SK-N-SH (cell line): Measurements from ENCODE around the gene TMEM140. TPM values are rescaled to one million over a fixed set of nuclear protein-coding genes. Genes with fewer than 3 reads are reported as not detected.

Source experiments
- CTCF ChIA-PET: fragments of 300-600, 350-600 bp; formaldehyde crosslinking; extraction: SDS; loops from one replicate; lab custom pipeline; 2021; lab: Yijun Ruan, JAX
- POLR2A ChIA-PET: fragments of 350-600 bp; sonication (Branson Sonifier 250); formaldehyde crosslinking; extraction: SDS; loops from one replicate; lab custom pipeline; 2020; ENCODE audit warnings: antibody characterized with exemption, inconsistent platforms; lab: Yijun Ruan, JAX
- DNase-seq: peaks from one replicate; pipeline ENCODE4 v3.0.0; 2012
- H2AFZ ChIP-seq: fragments of 200-600 bp; sonication (generic); 2 replicates; pipeline ENCODE4 v1.8.1; 2016; ENCODE audit warnings: antibody characterized with exemption, mild to moderate bottlenecking, low read depth
- H3F3A ChIP-seq: fragments of 200-600 bp; sonication (generic); replicated peaks from 2 replicates; pipeline ENCODE3; 2016; ENCODE audit warnings: antibody characterized with exemption, mild to moderate bottlenecking; ENCODE audit not compliant: insufficient read depth
- H3K27ac ChIP-seq, 2 experiments: fragments of 200-500 bp in 1 of 2; fragments of 200-600 bp in 1 of 2; sonication (Bioruptor generic) in 1 of 2; sonication (generic), shearing (Covaris generic) in 1 of 2; 2 replicates each; pipeline versions ENCODE4 v1.5.1 to v1.6.1; 2014 to 2016; ENCODE audit warnings: low read depth in 2 of 2, inconsistent platforms in 1 of 2, low read length in 1 of 2, mild to moderate bottlenecking in 1 of 2, mixed read lengths in 1 of 2
- H3K27me3 ChIP-seq: fragments of 200-600 bp; sonication (generic), shearing (Covaris generic); 2 replicates; pipeline ENCODE4 v1.6.1; 2016; ENCODE audit warnings: mixed run types; ENCODE audit not compliant: insufficient read depth
- H3K36me3 ChIP-seq, 2 experiments: fragments of 200-500 bp in 1 of 2; fragments of 200-600 bp in 1 of 2; sonication (Bioruptor generic) in 1 of 2; sonication (generic) in 1 of 2; replicated peaks in 1 of 2; 2 replicates each; pipeline versions ENCODE3 to v1.5.1; 2014 to 2016; ENCODE audit warnings: low read length in 1 of 2, mild to moderate bottlenecking in 1 of 2; ENCODE audit not compliant: insufficient read depth in 2 of 2, control insufficient read depth in 1 of 2
- H3K4me1 ChIP-seq, 2 experiments: fragments of 200-500 bp in 1 of 2; fragments of 200-600 bp in 1 of 2; sonication (Bioruptor generic) in 1 of 2; sonication (generic), shearing (Covaris generic) in 1 of 2; 2 replicates each; pipeline versions ENCODE4 v1.5.1 to v1.6.1; 2014 to 2016; ENCODE audit warnings: low read depth in 1 of 2, low read length in 1 of 2, mixed run types in 1 of 2; ENCODE audit not compliant: insufficient read depth in 2 of 2, control insufficient read depth in 1 of 2
- H3K4me2 ChIP-seq: fragments of 200-600 bp; sonication (generic), shearing (Covaris generic); 2 replicates; pipeline ENCODE4 v1.6.1; 2017; ENCODE audit warnings: mixed run types
- H3K4me3 ChIP-seq, 2 experiments: fragments of 200-500 bp in 1 of 2; fragments of 200-600 bp in 1 of 2; sonication (Bioruptor generic) in 1 of 2; sonication (generic), shearing (Covaris generic) in 1 of 2; 2 replicates each; pipeline versions ENCODE4 v1.5.1 to v1.8.1; 2014 to 2016; ENCODE audit warnings: low read depth in 2 of 2, inconsistent platforms in 1 of 2, low read length in 1 of 2, mild to moderate bottlenecking in 1 of 2, mixed read lengths in 1 of 2, moderate library complexity in 1 of 2
- H3K79me2 ChIP-seq: fragments of 200-600 bp; sonication (generic); 2 replicates; pipeline ENCODE4 v1.8.1; 2017; ENCODE audit warnings: mild to moderate bottlenecking; ENCODE audit not compliant: insufficient read depth
- H3K9ac ChIP-seq: fragments of 200-600 bp; sonication (generic); 2 replicates; pipeline ENCODE4 v1.6.1; 2017; ENCODE audit warnings: mixed run types
- H3K9me2 ChIP-seq: fragments of 200-600 bp; sonication (generic); 2 replicates; pipeline ENCODE4 v1.6.1; 2017; ENCODE audit warnings: mixed run types
- H3K9me3 ChIP-seq: fragments of 200-600 bp; sonication (generic); 2 replicates; pipeline ENCODE4 v1.6.1; 2017; ENCODE audit warnings: mixed run types, mild to moderate bottlenecking, moderate library complexity
- H4K20me1 ChIP-seq: fragments of 200-600 bp; sonication (generic); 2 replicates; pipeline ENCODE4 v1.6.1; 2017; ENCODE audit warnings: mild to moderate bottlenecking, mixed run types; ENCODE audit not compliant: insufficient read depth
- CTCF ChIP-seq: fragments of 200-600 bp; sonication (generic); IDR thresholded peaks from 2 replicates; pipeline ENCODE4 v1.6.1; 2017; ENCODE audit warnings: antibody characterized with exemption, mild to moderate bottlenecking, moderate library complexity
- FOXJ3 ChIP-seq: sonication (generic); formaldehyde crosslinking; IDR thresholded peaks from 2 replicates; pipeline ENCODE4 v1.5.1; 2020; ENCODE audit warnings: mild to moderate bottlenecking, missing genetic modification reagents
- FOXM1 ChIP-seq: IDR thresholded peaks from 2 replicates; pipeline ENCODE4 v1.4.0; 2012; ENCODE audit warnings: low read depth, mild to moderate bottlenecking
- GABPA ChIP-seq: IDR thresholded peaks from 2 replicates; pipeline ENCODE4 v1.4.0; 2012; ENCODE audit warnings: low read depth, mild to moderate bottlenecking
- IRF3 ChIP-seq: fragments of 150-350 bp; IDR thresholded peaks from 2 replicates; pipeline ENCODE4 v1.6.1; 2016; ENCODE audit warnings: mild to moderate bottlenecking, low read depth, low read length
- MAX ChIP-seq: IDR thresholded peaks from 2 replicates; pipeline ENCODE4 v1.4.0; 2012; ENCODE audit warnings: low read depth
- PBX3 ChIP-seq: IDR thresholded peaks from 2 replicates; pipeline ENCODE4; 2012
- POLR2AphosphoS5 ChIP-seq: IDR thresholded peaks from 2 replicates; pipeline ENCODE4 v1.6.1; 2012; ENCODE audit warnings: low read depth, low read length
- RAD21 ChIP-seq: IDR thresholded peaks from 2 replicates; pipeline ENCODE4 v1.6.1; 2012; ENCODE audit warnings: mild to moderate bottlenecking, low read length
- REST ChIP-seq: IDR thresholded peaks from 2 replicates; pipeline ENCODE4 v1.6.1; 2012; ENCODE audit warnings: mild to moderate bottlenecking, low read depth, low read length, moderate library complexity
- RFX5 ChIP-seq: IDR thresholded peaks from 2 replicates; pipeline ENCODE4 v1.6.1; 2012; ENCODE audit warnings: mild to moderate bottlenecking, improper control_type of control experiment, low read length
- SIN3A ChIP-seq: IDR thresholded peaks from 2 replicates; pipeline ENCODE4 v1.6.1; 2012; ENCODE audit warnings: low read depth, mild to moderate bottlenecking, low read length, moderate library complexity, borderline replicate concordance
- TAF1 ChIP-seq: IDR thresholded peaks from 2 replicates; pipeline ENCODE4 v1.6.1; 2012; ENCODE audit warnings: low read depth, mild to moderate bottlenecking, low read length, moderate library complexity, borderline replicate concordance
- TEAD4 ChIP-seq: IDR thresholded peaks from 2 replicates; pipeline ENCODE4 v1.4.0; 2012; ENCODE audit warnings: mild to moderate bottlenecking, borderline replicate concordance; ENCODE audit not compliant: insufficient read depth
- ZBTB33 ChIP-seq: IDR thresholded peaks from 2 replicates; pipeline ENCODE4 v1.4.0; 2012; ENCODE audit warnings: low read depth, borderline replicate concordance
- WGBS: methylation state at CpG from one replicate; pipeline ENCODE4 v1.1.6; 2017; ENCODE audit warnings: low lambda C conversion rate; 5-methylcytosine and 5-hydroxymethylcytosine counted together
- polyA plus RNA-seq, 3 experiments: library from polyadenylated mRNA; depleted of rRNA; stranded (reverse); fragments of >200 nt; gene quantifications; 2 replicates each; pipeline ENCODE4 v1.2.3, GENCODE V29; 2012

The TMEM140 gene
- polyA plus RNA-seq, 1 of the 3 experiments (the other 2 are of a cell fraction), result 0.12 TPM

- H3K9me3 ChIP-seq, result no peaks in the 10 kb centered on the region
- no peaks in the 10 kb centered on the region for H3K9me2 ChIP-seq
- no peak overlapping the region for H3K4me3 ChIP-seq
- H3K4me1 ChIP-seq, result peaks cover 0 to under 1% of the 10 kb centered on the region in 2 experiments; a peak in 1 of 4 replicates
- no peaks in the 10 kb centered on the region for H3K27me3 ChIP-seq
- no peak overlapping the region for H3K4me2 ChIP-seq
- no peak overlapping the region for H3K27ac ChIP-seq
- DNase-seq, result no peak
- POLR2A ChIA-PET, result no interaction called here
- WGBS, result 85% methylated on average over 4 of the region's 4 CpGs
- peaks cover 0 to 31% of the 10 kb centered on the region in 2 experiments for H3K36me3 ChIP-seq
- no peaks in the 10 kb centered on the region for H3F3A ChIP-seq
- no peaks in the 10 kb centered on the region for H4K20me1 ChIP-seq
- no peaks in the 10 kb centered on the region for H3K79me2 ChIP-seq
- no peak for TF ChIP-seq FOXM1
- TF ChIP-seq RFX5, result no peak
- TF ChIP-seq TEAD4, result no peak
- no peak for TF ChIP-seq REST
- TF ChIP-seq GABPA, result no peak
- TF ChIP-seq MAX, result no peak
- TF ChIP-seq FOXJ3, result no peak
- TF ChIP-seq CTCF, result no peak
- no peak for TF ChIP-seq IRF3
- no peak for TF ChIP-seq TAF1
- no peak for TF ChIP-seq POLR2AphosphoS5
- no peak for TF ChIP-seq ZBTB33
- TF ChIP-seq RAD21, result no peak
- TF ChIP-seq SIN3A, result no peak
- no peak for TF ChIP-seq PBX3
- no peak overlapping the region for H2AFZ ChIP-seq
- CTCF ChIA-PET, result no interaction called here
- no peak overlapping the region for H3K9ac ChIP-seq
These were observed 47.3 kb downstream of the TMEM140 start for GRCh38 chr7:135195156-135195555.
